ENCODE measurements around the gene RAB35.

DNA sequence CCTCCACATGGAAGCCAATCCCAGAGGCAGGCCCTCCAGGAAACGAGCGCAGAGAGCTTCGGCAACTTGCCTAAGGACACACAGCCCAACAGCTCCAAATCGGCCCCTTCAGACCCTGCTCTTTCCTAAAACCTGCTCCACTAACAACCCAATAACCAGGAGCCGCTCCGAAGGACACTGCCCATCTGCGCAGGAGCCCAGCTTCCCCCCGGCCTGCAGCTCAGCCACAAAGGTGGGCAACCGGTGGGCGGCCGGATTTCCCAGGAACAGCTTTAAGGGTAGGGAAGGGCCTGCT lies 13.6 kb downstream of the RAB35 start:
- TF ChIP-seq EP300 (IDR thresholded peaks at IDR 0.05; ENCODE audit: borderline replicate concordance in 1 of 2, low read depth in 1 of 2, low read length in 1 of 2) (no peak), POLR2AphosphoS5 (IDR thresholded peaks at IDR 0.05; ENCODE audit: low read depth, low read length) (no peak), SMC3 (IDR thresholded peaks at IDR 0.05; ENCODE audit: low read depth, low read length) (no peak), SIN3A (IDR thresholded peaks at IDR 0.05; ENCODE audit: borderline replicate concordance, low read depth, low read length) (no peak), NRF1 (IDR thresholded peaks at IDR 0.05; ENCODE audit: low read depth, low read length) (no peak), EZH2phosphoT487 (IDR thresholded peaks at IDR 0.05; ENCODE audit: borderline replicate concordance, low read depth) (no peak), CHD2 (IDR thresholded peaks at IDR 0.05; ENCODE audit: low read length, partially characterized antibody) (no peak)
- TF ChIP-seq, protein P1, sequence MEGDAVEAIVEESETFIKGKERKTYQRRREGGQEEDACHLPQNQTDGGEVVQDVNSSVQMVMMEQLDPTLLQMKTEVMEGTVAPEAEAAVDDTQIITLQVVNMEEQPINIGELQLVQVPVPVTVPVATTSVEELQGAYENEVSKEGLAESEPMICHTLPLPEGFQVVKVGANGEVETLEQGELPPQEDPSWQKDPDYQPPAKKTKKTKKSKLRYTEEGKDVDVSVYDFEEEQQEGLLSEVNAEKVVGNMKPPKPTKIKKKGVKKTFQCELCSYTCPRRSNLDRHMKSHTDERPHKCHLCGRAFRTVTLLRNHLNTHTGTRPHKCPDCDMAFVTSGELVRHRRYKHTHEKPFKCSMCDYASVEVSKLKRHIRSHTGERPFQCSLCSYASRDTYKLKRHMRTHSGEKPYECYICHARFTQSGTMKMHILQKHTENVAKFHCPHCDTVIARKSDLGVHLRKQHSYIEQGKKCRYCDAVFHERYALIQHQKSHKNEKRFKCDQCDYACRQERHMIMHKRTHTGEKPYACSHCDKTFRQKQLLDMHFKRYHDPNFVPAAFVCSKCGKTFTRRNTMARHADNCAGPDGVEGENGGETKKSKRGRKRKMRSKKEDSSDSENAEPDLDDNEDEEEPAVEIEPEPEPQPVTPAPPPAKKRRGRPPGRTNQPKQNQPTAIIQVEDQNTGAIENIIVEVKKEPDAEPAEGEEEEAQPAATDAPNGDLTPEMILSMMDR (IDR thresholded peaks at IDR 0.05) = no peak

Data from SK-N-SH (cell line).